Measurements from ENCODE around the gene TULP4.
A peak's percentile ranks its signal among the peaks of the same experiment; 100 is the strongest.

The TULP4 gene

GRCh38 chr6:158353883-158354877, 41.9 kb downstream of the TULP4 start:
- DNase-seq: no peak
- H3K27ac Mint-ChIP-seq: no peak overlapping the region

GRCh38 chr6:158356586-158357546, 44.6 kb downstream of the TULP4 start:
- Mint-ChIP-seq H3K27me3 (ENCODE audit: low read depth, poor library complexity) (no peaks in the 10 kb centered on the region), H3K9me3 (peaks cover 4% of the 10 kb centered on the region), H3K4me1 (peaks cover 27% of the 10 kb centered on the region), H3K36me3 (ENCODE audit: low read depth) (peaks cover 14% of the 10 kb centered on the region), H3K4me3 (no peak overlapping the region), H3K27ac (peak overlapping the region; percentile 61)
- DNase-seq: no peak
- TF ChIP-seq CTCF (IDR thresholded peaks at IDR 0.05): no peak

More at GRCh38 chr6:158353883-158354877, 41.9 kb downstream of the TULP4 start:
- peaks cover 19% of the 10 kb centered on the region for H3K9me3 Mint-ChIP-seq
- TF ChIP-seq CTCF (IDR thresholded peaks at IDR 0.05): no peak
- H3K36me3 Mint-ChIP-seq (ENCODE audit: low read depth): peaks cover 27% of the 10 kb centered on the region
- H3K27me3 Mint-ChIP-seq (ENCODE audit: low read depth, poor library complexity): no peaks in the 10 kb centered on the region
- H3K4me3 Mint-ChIP-seq: no peak overlapping the region
- H3K4me1 Mint-ChIP-seq: peaks cover 27% of the 10 kb centered on the region

- H3K27ac Mint-ChIP-seq: peak overlapping the region; percentile 89
- H3K4me3 Mint-ChIP-seq: no peak overlapping the region
- no peak for TF ChIP-seq CTCF (IDR thresholded peaks at IDR 0.05)
- peaks cover 14% of the 10 kb centered on the region for H3K36me3 Mint-ChIP-seq (ENCODE audit: low read depth)
- peaks cover 27% of the 10 kb centered on the region for H3K4me1 Mint-ChIP-seq
- no peaks in the 10 kb centered on the region for H3K27me3 Mint-ChIP-seq (ENCODE audit: low read depth, poor library complexity)
- peaks cover 4% of the 10 kb centered on the region for H3K9me3 Mint-ChIP-seq
- no peak for DNase-seq
Observed at GRCh38 chr6:158357570-158358216, 45.4 kb downstream of the TULP4 start.

- peaks cover 27% of the 10 kb centered on the region for H3K4me1 Mint-ChIP-seq
- H3K9me3 Mint-ChIP-seq: peaks cover 4% of the 10 kb centered on the region
- TF ChIP-seq CTCF (IDR thresholded peaks at IDR 0.05): no peak
- H3K27me3 Mint-ChIP-seq (ENCODE audit: low read depth, poor library complexity): no peaks in the 10 kb centered on the region
- no peak for DNase-seq
- no peak overlapping the region for H3K27ac Mint-ChIP-seq
- H3K36me3 Mint-ChIP-seq (ENCODE audit: low read depth): peaks cover 14% of the 10 kb centered on the region
- no peak overlapping the region for H3K4me3 Mint-ChIP-seq
Observed at GRCh38 chr6:158358450-158359077, 46.3 kb downstream of the TULP4 start.

GRCh38 chr6:158361068-158361467, 48.8 kb downstream of the TULP4 start:
- DNase-seq: no peak
- H3K4me1 Mint-ChIP-seq: peaks cover 20% of the 10 kb centered on the region
- H3K27me3 Mint-ChIP-seq (ENCODE audit: low read depth, poor library complexity): no peaks in the 10 kb centered on the region
- H3K27ac Mint-ChIP-seq: no peak overlapping the region
- H3K9me3 Mint-ChIP-seq: peaks cover 24% of the 10 kb centered on the region
- peaks cover 22% of the 10 kb centered on the region for H3K36me3 Mint-ChIP-seq (ENCODE audit: low read depth)
- no peak for TF ChIP-seq CTCF (IDR thresholded peaks at IDR 0.05)
- H3K4me3 Mint-ChIP-seq: no peak overlapping the region

Data from nephron progenitor cell (in vitro differentiated cells).